HEK293T (cell line): ENCODE results near the gene BZW2.

Experiments used
- CTCF ChIA-PET: fragments of 350-600 bp; formaldehyde crosslinking; extraction: SDS; loops from one replicate; lab custom pipeline; 2021; ENCODE audit warnings: antibody characterized with exemption, inconsistent platforms; lab: Yijun Ruan, JAX
- POLR2A ChIA-PET: fragments of 350-600 bp; formaldehyde crosslinking; extraction: SDS; loops from one replicate; lab custom pipeline; 2020; ENCODE audit warnings: antibody characterized with exemption, inconsistent platforms; lab: Yijun Ruan, JAX
- DNase-seq: peaks from one replicate; pipeline ENCODE4 v3.0.0; 2012; ENCODE audit warnings: mixed read lengths; ENCODE audit errors: extremely low spot score
- ARNT ChIP-seq: fragments of 450-650 bp; IDR thresholded peaks from 2 replicates; pipeline ENCODE4 v1.6.1; 2017; ENCODE audit warnings: mild to moderate bottlenecking
- BHLHE40 ChIP-seq: fragments of 450-650 bp; IDR thresholded peaks from 2 replicates; pipeline ENCODE4 v1.6.1; 2016; ENCODE audit warnings: mild to moderate bottlenecking, moderate library complexity, borderline replicate concordance
- CTBP1 ChIP-seq: fragments of 450-650 bp; IDR thresholded peaks from 2 replicates; pipeline ENCODE4 v1.6.1; 2016; ENCODE audit warnings: borderline replicate concordance
- ELF4 ChIP-seq: fragments of 450-650 bp; IDR thresholded peaks from 2 replicates; pipeline ENCODE4 v1.6.1; 2017; ENCODE audit warnings: antibody characterized with exemption
- FOXA1 ChIP-seq: fragments of 450-650 bp; IDR thresholded peaks from 2 replicates; pipeline ENCODE4 v1.6.1; 2016; ENCODE audit warnings: mild to moderate bottlenecking
- FOXK2 ChIP-seq: fragments of 450-650 bp; IDR thresholded peaks from 2 replicates; pipeline ENCODE4 v1.6.1; 2016; ENCODE audit warnings: mild to moderate bottlenecking
- FOXM1 ChIP-seq: fragments of 450-650 bp; IDR thresholded peaks from 2 replicates; pipeline ENCODE4 v1.6.1; 2017; ENCODE audit warnings: mild to moderate bottlenecking, borderline replicate concordance
- HDGF ChIP-seq: fragments of 450-650 bp; IDR thresholded peaks from 2 replicates; pipeline ENCODE4 v1.6.1; 2017; ENCODE audit warnings: antibody characterized with exemption, borderline replicate concordance
- L3MBTL2 ChIP-seq: fragments of 450-650 bp; conservative IDR thresholded peaks from 2 replicates; pipeline ENCODE4 v1.6.1; 2016; ENCODE audit warnings: mild to moderate bottlenecking
- LEF1 ChIP-seq: fragments of 450-650 bp; IDR thresholded peaks from 2 replicates; pipeline ENCODE4 v1.6.1; 2017; ENCODE audit warnings: mild to moderate bottlenecking, borderline replicate concordance
- NFRKB ChIP-seq: fragments of 450-650 bp; IDR thresholded peaks from 2 replicates; pipeline ENCODE4 v1.6.1; 2016; ENCODE audit warnings: mild to moderate bottlenecking, moderate library complexity
- SP1 ChIP-seq: fragments of 450-650 bp; IDR thresholded peaks from 2 replicates; pipeline ENCODE4 v1.6.1; 2017
- SUZ12 ChIP-seq: fragments of 450-650 bp; IDR thresholded peaks from 2 replicates; pipeline ENCODE4 v1.6.1; 2016; ENCODE audit warnings: mild to moderate bottlenecking
- TARDBP ChIP-seq: fragments of 450-650 bp; IDR thresholded peaks from 2 replicates; pipeline ENCODE4 v1.6.1; 2016
- ZNF384 ChIP-seq: fragments of 450-650 bp; IDR thresholded peaks from 2 replicates; pipeline ENCODE4 v1.6.1; 2016
- TF ChIP-seq, protein P1 (sequence below): fragments of 450-650 bp; IDR thresholded peaks from 2 replicates; pipeline ENCODE4 v1.6.1; 2016

Gene BZW2

GRCh38 chr7:16694806-16695205, 48.8 kb downstream of the BZW2 start:
- ChIA-PET POLR2A (no interaction called here), CTCF (interaction anchor here (0.6 to 1.5 kb wide), 3 partner anchors 32 to 223 kb away, joined by 3 to 4 read pairs (median 3); partner anchors contain the start of gene AGR3)
- DNase-seq = no peak
- no peak for TF ChIP-seq ELF4
- TF ChIP-seq L3MBTL2 = no peak
- no peak for TF ChIP-seq LEF1
- no peak for TF ChIP-seq FOXA1
- no peak for TF ChIP-seq FOXM1
- no peak for TF ChIP-seq BHLHE40
- no peak for TF ChIP-seq TARDBP
- TF ChIP-seq NFRKB = no peak
- no peak for TF ChIP-seq FOXK2
- no peak for TF ChIP-seq ZNF384
- no peak for TF ChIP-seq HDGF
- no peak for TF ChIP-seq SP1
- TF ChIP-seq, protein P1, sequence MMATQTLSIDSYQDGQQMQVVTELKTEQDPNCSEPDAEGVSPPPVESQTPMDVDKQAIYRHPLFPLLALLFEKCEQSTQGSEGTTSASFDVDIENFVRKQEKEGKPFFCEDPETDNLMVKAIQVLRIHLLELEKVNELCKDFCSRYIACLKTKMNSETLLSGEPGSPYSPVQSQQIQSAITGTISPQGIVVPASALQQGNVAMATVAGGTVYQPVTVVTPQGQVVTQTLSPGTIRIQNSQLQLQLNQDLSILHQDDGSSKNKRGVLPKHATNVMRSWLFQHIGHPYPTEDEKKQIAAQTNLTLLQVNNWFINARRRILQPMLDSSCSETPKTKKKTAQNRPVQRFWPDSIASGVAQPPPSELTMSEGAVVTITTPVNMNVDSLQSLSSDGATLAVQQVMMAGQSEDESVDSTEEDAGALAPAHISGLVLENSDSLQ = no peak

DNA sequence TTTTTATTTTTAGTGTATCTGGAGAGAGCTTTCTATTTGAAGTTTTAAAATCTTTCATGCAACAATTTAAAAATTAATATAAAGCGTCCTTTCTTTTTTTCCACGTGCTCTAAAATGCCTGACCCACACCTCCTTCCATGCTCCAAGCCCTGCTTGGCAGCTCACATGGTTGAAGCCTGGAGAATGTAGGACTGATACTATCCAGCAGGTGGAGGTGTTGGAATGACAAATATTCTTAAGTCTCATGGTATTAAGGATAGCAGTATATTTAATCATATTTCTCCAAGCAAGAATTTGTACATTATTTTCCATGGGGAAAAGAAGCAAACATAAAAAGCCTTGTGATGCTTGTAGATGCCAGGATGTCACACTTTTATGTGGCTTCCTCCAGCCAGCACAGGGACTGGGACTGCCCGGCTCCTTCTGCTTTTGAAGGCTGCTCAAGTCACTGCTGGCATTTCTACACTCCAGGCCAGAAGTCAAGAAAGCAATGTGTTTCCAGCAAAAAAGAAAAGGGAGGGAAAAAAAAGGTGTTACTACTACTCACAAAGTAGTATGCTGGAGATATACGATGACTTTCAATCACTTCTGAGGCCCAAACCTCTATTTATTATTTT, 49.7 kb downstream of the BZW2 start:
- DNase-seq = peak; percentile 42
- TF ChIP-seq SP1 = no peak
- no peak for TF ChIP-seq ELF4
- no peak for TF ChIP-seq FOXK2
- TF ChIP-seq SUZ12 = no peak
- no peak for TF ChIP-seq HDGF
- no peak for TF ChIP-seq LEF1
- TF ChIP-seq NFRKB = no peak
- no peak for TF ChIP-seq FOXM1
- TF ChIP-seq ARNT = no peak
- TF ChIP-seq BHLHE40 = no peak
- no peak for TF ChIP-seq CTBP1
- TF ChIP-seq ZNF384 = no peak
- TF ChIP-seq L3MBTL2 = no peak
- TF ChIP-seq, protein P1 = no peak
- TF ChIP-seq FOXA1 = no peak
- TF ChIP-seq TARDBP = no peak
- ChIA-PET POLR2A (no interaction called here), CTCF (interaction anchor here (0.7 to 1.5 kb wide), 4 partner anchors 33 to 222 kb away, joined by 3 to 4 read pairs (median 3); no protein-coding TSS in a partner anchor)

GRCh38 chr7:16697507-16698199, 51.7 kb downstream of the BZW2 start:
- ChIA-PET POLR2A (no interaction called here), CTCF (no interaction called here)
- no peak for DNase-seq
- TF ChIP-seq ZNF384 = no peak

GRCh38 chr7:16698200-16698905, 52.4 kb downstream of the BZW2 start:
- POLR2A ChIA-PET = no interaction called here
- no peak for DNase-seq
- no peak for TF ChIP-seq SUZ12
- TF ChIP-seq FOXM1 = no peak
- no peak for TF ChIP-seq ARNT
- no peak for TF ChIP-seq NFRKB
- no peak for TF ChIP-seq BHLHE40
- no peak for TF ChIP-seq ELF4
- TF ChIP-seq, protein P1 = no peak
- TF ChIP-seq TARDBP = no peak
- no peak for TF ChIP-seq FOXA1
- no peak for TF ChIP-seq ZNF384
- TF ChIP-seq LEF1 = no peak
- no peak for TF ChIP-seq SP1
- TF ChIP-seq L3MBTL2 = no peak
- TF ChIP-seq HDGF = no peak
- TF ChIP-seq FOXK2 = no peak
- CTCF ChIA-PET = no interaction called here

DNA sequence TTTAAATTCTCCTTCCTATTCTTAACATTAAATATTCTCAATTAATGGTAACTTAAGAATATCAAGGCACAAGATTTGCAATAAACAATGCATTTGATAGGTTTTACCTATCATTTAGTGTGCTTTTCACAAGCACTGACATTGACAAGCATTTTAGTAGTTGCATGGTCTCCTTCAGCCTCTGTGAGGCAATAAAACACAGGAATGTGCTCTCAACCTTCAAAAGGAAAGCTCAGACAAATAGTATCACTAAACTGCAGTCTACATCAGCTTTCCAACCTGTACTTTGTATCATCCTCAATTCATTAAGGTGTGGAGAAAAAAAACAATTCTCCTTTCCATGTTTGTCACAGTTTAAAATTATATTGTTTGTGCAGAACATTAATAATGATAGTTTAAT, 56.5 kb downstream of the BZW2 start:
- no peak for DNase-seq
- CTCF ChIA-PET = no interaction called here
- no peak for TF ChIP-seq FOXM1
- no peak for TF ChIP-seq CTBP1
- TF ChIP-seq SUZ12 = no peak
- TF ChIP-seq BHLHE40 = no peak
- no peak for TF ChIP-seq FOXA1
- no peak for TF ChIP-seq ZNF384
- TF ChIP-seq NFRKB = no peak
- no peak for TF ChIP-seq SP1
- TF ChIP-seq LEF1 = no peak
- TF ChIP-seq FOXK2 = no peak
- TF ChIP-seq, protein P1 = no peak
- TF ChIP-seq TARDBP = no peak
- no peak for TF ChIP-seq ARNT
- no peak for TF ChIP-seq HDGF
- POLR2A ChIA-PET = no interaction called here
